CD4-positive, CD25-positive, alpha-beta regulatory T cell (primary cell): ENCODE measurements around the gene NAV3. TPM values are rescaled to one million over a fixed set of nuclear protein-coding genes. Genes with fewer than 3 reads are reported as not detected.

Source experiments
- ATAC-seq, 2 donors: fragments of 150-1000 bp; cut with Tn5 transposase; one replicate each; pipeline ENCODE4 v1.10.0; 2021; ENCODE audit warnings: low read depth in 2 of 2, moderate number of reproducible peaks in 2 of 2, moderate library complexity in 1 of 2
- DNase-seq, 3 donors: peaks; one replicate each; pipeline versions ENCODE4 v3.0.0 to v3.0.0-alpha.2; 2012 to 2022; ENCODE audit warnings: mixed read lengths in 1 of 3
- H3K27ac ChIP-seq: one replicate; pipeline ENCODE4 v1.7.0; 2013; ENCODE audit warnings: mild to moderate bottlenecking, low read length; ENCODE audit not compliant: insufficient read depth, poor library complexity, severe bottlenecking
- H3K27me3 ChIP-seq: one replicate; pipeline ENCODE4 v1.7.0; 2013; ENCODE audit warnings: low read length; ENCODE audit not compliant: control insufficient read depth, insufficient read depth
- H3K36me3 ChIP-seq: one replicate; pipeline ENCODE4 v1.7.0; 2013; ENCODE audit warnings: mild to moderate bottlenecking, low read length, moderate library complexity; ENCODE audit not compliant: control insufficient read depth, insufficient read depth
- H3K4me1 ChIP-seq: 2 replicates; pipeline ENCODE4 v1.7.0; 2013; ENCODE audit warnings: mild to moderate bottlenecking, low read length; ENCODE audit not compliant: insufficient read depth, control insufficient read depth, poor library complexity, severe bottlenecking
- H3K4me3 ChIP-seq: one replicate; pipeline ENCODE4 v1.7.0; 2013; ENCODE audit warnings: low read depth, mild to moderate bottlenecking, low read length, moderate library complexity
- H3K9me3 ChIP-seq, 2 experiments: 1 replicate in 1 of 2; 2 replicates in 1 of 2; pipeline ENCODE4 v1.7.0; 2013; ENCODE audit warnings: low read length in 2 of 2, mild to moderate bottlenecking in 1 of 2, moderate library complexity in 1 of 2; ENCODE audit not compliant: control insufficient read depth in 2 of 2
- H3K27ac Mint-ChIP-seq, 3 donors: one replicate each; pipeline ENCODE4 v1.8.0; 2020 to 2022; ENCODE audit warnings: mild to moderate bottlenecking in 3 of 3, mixed read lengths in 3 of 3, moderate library complexity in 2 of 3
- H3K27me3 Mint-ChIP-seq: one replicate; pipeline ENCODE4 v1.8.0; 2022; ENCODE audit warnings: mild to moderate bottlenecking, mixed read lengths
- H3K36me3 Mint-ChIP-seq: one replicate; pipeline ENCODE4 v1.8.0; 2020; ENCODE audit warnings: mixed read lengths
- H3K4me1 Mint-ChIP-seq, 4 donors: one replicate each; pipeline ENCODE4 v1.8.0; 2020 to 2022; ENCODE audit warnings: mixed read lengths in 4 of 4, mild to moderate bottlenecking in 1 of 4
- H3K4me3 Mint-ChIP-seq, 4 donors: one replicate each; pipeline ENCODE4 v1.8.0; 2020 to 2022; ENCODE audit warnings: mild to moderate bottlenecking in 4 of 4, mixed read lengths in 4 of 4, moderate library complexity in 3 of 4
- H3K9me3 Mint-ChIP-seq, 7 donors: one replicate each; pipeline ENCODE4 v1.8.0; 2020 to 2022; ENCODE audit warnings: mixed read lengths in 7 of 7, mild to moderate bottlenecking in 3 of 7, moderate library complexity in 2 of 7
- polyA plus RNA-seq, 4 donors: library from polyadenylated mRNA; unstranded; fragments of 300-500 nt; fragmentation: Illumina TruSeq; gene quantifications; one replicate each; pipeline ENCODE4 v1.2.3, GENCODE V29; 2021
- total RNA-seq: library from RNA; stranded (reverse); gene quantifications from one replicate; pipeline ENCODE4 v1.2.3, GENCODE V29; 2022

NAV3 gene
- total and polyA plus RNA-seq, 5 donors from 2014 or later, result not detected

DNA sequence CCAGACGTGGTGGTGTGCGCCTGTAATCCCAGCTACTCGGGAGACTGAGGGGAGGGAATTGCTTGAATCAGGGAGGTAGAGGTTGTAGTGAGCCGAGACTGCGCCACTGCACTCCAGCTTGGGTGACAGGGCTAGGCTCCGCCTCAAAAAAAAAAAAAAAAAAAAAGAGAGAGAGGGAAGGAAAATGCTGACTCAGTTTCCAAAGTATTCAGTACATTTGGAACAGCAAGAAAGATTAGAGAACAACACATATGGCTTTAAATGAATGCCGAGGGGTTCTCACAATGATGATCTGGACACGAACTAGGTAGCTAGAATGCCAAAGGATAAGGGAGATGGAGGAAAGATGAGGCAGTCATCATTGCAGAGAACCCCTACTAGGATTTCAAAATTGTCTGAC is 97.4 kb downstream of the NAV3 start:
- H3K36me3 Mint-ChIP-seq, result no peaks in the 10 kb centered on the region
- Histone ChIP-seq H3K27ac (no peak overlapping the region), H3K36me3 (no peaks in the 10 kb centered on the region), H3K4me1 (no peaks in the 10 kb centered on the region), H3K9me3 (no peaks in the 10 kb centered on the region), H3K4me3 (no peak overlapping the region), H3K27me3 (no peaks in the 10 kb centered on the region)
- H3K27ac Mint-ChIP-seq, result no peak overlapping the region
- H3K9me3 Mint-ChIP-seq, result peaks cover 0 to 3% (median 1%) of the 10 kb centered on the region in 7 donors
- no peak for ATAC-seq
- no peaks in the 10 kb centered on the region for H3K4me1 Mint-ChIP-seq
- no peak overlapping the region for H3K4me3 Mint-ChIP-seq
- DNase-seq, result no peak
- H3K27me3 Mint-ChIP-seq, result no peaks in the 10 kb centered on the region

DNA sequence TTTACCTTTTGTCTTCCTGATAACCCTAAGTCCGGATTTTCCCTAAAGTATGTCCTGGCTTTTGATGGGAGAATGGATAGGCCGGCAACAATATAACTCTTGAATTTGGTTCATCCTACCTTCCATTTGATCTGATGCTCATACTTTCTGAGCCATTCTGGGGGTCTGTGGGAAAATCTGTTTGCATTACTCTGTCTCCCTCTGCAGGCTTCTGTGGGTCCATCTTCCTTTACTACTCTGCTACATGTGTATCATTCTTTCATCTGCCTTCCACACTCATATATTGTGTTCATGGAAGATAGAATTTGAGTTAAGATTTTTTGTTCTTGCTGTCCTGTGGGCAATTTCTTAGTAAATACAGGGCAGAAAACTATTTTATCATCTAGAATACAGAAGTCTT is 101.5 kb downstream of the NAV3 start:
- Mint-ChIP-seq H3K4me1 (no peaks in the 10 kb centered on the region), H3K27me3 (no peaks in the 10 kb centered on the region), H3K36me3 (no peaks in the 10 kb centered on the region), H3K9me3 (peaks cover 0 to 5% (median 1%) of the 10 kb centered on the region in 7 donors), H3K27ac (no peak overlapping the region), H3K4me3 (no peak overlapping the region)
- DNase-seq, result no peak
- no peaks in the 10 kb centered on the region for H3K9me3 ChIP-seq
- H3K27ac ChIP-seq, result no peak overlapping the region
- H3K27me3 ChIP-seq, result no peaks in the 10 kb centered on the region
- ATAC-seq, result no peak
- H3K4me3 ChIP-seq, result no peak overlapping the region
- H3K36me3 ChIP-seq, result no peaks in the 10 kb centered on the region
- H3K4me1 ChIP-seq, result no peaks in the 10 kb centered on the region

DNA sequence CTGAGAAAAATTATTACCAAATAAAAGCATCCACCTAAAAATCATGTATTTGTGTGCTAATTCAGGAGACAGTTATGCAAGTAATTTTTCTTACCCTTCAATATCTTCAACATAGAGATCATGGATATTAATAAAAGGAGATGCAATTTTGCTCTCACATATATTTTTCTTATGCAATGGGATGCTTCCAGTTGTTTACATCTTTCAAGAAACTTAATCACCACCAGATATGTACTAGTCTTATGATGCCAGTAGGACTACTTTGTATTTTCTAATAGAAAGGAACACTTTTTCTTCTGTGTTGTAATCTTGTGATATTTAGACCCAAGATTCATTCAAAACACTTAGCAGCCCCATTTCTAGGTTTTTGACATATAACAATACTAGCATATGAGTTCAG is 107.6 kb downstream of the NAV3 start:
- no peak overlapping the region for H3K27ac Mint-ChIP-seq
- Histone ChIP-seq H3K9me3 (no peaks in the 10 kb centered on the region), H3K27ac (no peak overlapping the region), H3K4me1 (no peaks in the 10 kb centered on the region), H3K27me3 (no peaks in the 10 kb centered on the region), H3K4me3 (no peak overlapping the region), H3K36me3 (no peaks in the 10 kb centered on the region)
- H3K9me3 Mint-ChIP-seq, result peaks cover 0 to 4% (median 2%) of the 10 kb centered on the region in 7 donors
- DNase-seq (no peak), ATAC-seq (no peak)
- no peaks in the 10 kb centered on the region for H3K36me3 Mint-ChIP-seq
- H3K4me1 Mint-ChIP-seq, result no peaks in the 10 kb centered on the region
- H3K27me3 Mint-ChIP-seq, result no peaks in the 10 kb centered on the region
- no peak overlapping the region for H3K4me3 Mint-ChIP-seq

DNA sequence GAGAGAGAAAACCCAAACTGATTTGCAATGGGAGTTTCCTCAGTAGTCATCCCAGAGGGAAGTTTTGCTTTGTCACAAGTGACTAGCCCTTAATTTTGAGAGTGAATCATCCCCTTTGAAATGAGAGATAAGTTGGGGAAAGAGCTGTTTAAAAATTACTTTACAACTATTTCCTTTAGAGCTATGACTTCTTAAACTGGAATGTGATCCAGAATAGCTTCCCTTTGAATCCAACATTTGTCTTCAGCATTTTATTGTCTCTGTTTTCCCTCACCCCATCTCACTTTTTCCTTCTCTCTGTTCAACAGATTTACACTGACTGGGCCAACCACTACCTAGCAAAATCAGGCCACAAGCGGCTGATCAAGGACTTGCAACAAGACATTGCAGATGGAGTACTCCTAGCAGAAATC is 109.3 kb downstream of the NAV3 start:
- no peaks in the 10 kb centered on the region for H3K27me3 ChIP-seq
- ATAC-seq (no peak), DNase-seq (no peak)
- no peak overlapping the region for H3K4me3 ChIP-seq
- Mint-ChIP-seq H3K4me3 (no peak overlapping the region), H3K36me3 (no peaks in the 10 kb centered on the region), H3K9me3 (peaks cover 0 to 9% (median 2%) of the 10 kb centered on the region in 7 donors), H3K27me3 (no peaks in the 10 kb centered on the region), H3K27ac (no peak overlapping the region), H3K4me1 (no peaks in the 10 kb centered on the region)
- H3K9me3 ChIP-seq, result no peaks in the 10 kb centered on the region
- H3K4me1 ChIP-seq, result no peaks in the 10 kb centered on the region
- no peaks in the 10 kb centered on the region for H3K36me3 ChIP-seq
- no peak overlapping the region for H3K27ac ChIP-seq

DNA sequence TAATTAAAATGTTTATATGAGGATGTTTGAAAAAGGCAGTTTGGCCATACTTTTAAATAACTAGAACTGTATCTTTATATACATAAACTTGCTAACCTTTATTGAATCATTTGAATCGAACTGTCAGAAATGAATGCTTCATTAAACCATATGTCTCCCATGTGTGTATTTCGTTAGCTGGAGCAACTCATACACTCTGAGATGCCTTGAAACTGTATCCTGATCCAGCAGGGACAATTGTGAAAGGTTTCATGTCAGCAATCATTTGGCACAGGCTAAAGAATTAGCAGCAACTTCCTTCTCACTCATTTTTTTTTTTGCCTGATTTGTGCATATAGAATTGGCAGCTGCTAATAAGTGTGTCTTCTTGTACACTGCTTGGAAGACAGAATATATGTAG is 109.9 kb downstream of the NAV3 start:
- no peak for ATAC-seq
- Histone ChIP-seq H3K27me3 (no peaks in the 10 kb centered on the region), H3K4me3 (no peak overlapping the region), H3K36me3 (no peaks in the 10 kb centered on the region), H3K4me1 (no peaks in the 10 kb centered on the region), H3K9me3 (no peaks in the 10 kb centered on the region), H3K27ac (no peak overlapping the region)
- H3K27ac Mint-ChIP-seq, result peak overlapping the region in 1 of 3 donors; percentile 2
- peaks cover 0 to 9% (median 2%) of the 10 kb centered on the region in 7 donors for H3K9me3 Mint-ChIP-seq
- H3K4me1 Mint-ChIP-seq, result no peaks in the 10 kb centered on the region
- no peaks in the 10 kb centered on the region for H3K36me3 Mint-ChIP-seq
- H3K4me3 Mint-ChIP-seq, result no peak overlapping the region
- H3K27me3 Mint-ChIP-seq, result no peaks in the 10 kb centered on the region
- no peak for DNase-seq

DNA sequence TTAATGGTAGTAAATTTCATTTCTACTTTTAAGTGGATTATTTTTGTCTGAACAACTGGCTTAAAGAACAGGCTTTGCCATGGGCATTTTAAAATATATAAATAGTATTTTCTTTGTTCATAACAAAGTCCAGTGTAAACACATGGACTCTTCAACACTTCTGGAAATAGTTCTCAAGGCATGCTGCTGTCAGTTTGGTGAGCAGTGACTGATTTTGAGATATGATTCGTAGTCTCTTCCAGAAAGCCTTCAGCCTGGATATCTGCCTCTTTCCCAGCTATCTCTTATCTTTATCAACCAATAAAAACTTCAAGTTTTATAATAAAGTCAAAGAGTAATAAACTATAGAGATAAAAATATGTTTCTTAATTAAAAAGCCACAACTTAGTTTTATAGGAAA is 110.7 kb downstream of the NAV3 start:
- H3K4me3 ChIP-seq, result no peak overlapping the region
- H3K9me3 Mint-ChIP-seq, result peaks cover 0 to 9% (median 2%) of the 10 kb centered on the region in 7 donors
- H3K36me3 ChIP-seq, result no peaks in the 10 kb centered on the region
- H3K4me3 Mint-ChIP-seq, result no peak overlapping the region
- no peak overlapping the region for H3K27ac Mint-ChIP-seq
- no peaks in the 10 kb centered on the region for H3K36me3 Mint-ChIP-seq
- no peaks in the 10 kb centered on the region for H3K27me3 ChIP-seq
- DNase-seq (no peak), ATAC-seq (no peak)
- no peak overlapping the region for H3K27ac ChIP-seq
- no peaks in the 10 kb centered on the region for H3K4me1 Mint-ChIP-seq
- no peaks in the 10 kb centered on the region for H3K9me3 ChIP-seq
- no peaks in the 10 kb centered on the region for H3K4me1 ChIP-seq
- H3K27me3 Mint-ChIP-seq, result no peaks in the 10 kb centered on the region

DNA sequence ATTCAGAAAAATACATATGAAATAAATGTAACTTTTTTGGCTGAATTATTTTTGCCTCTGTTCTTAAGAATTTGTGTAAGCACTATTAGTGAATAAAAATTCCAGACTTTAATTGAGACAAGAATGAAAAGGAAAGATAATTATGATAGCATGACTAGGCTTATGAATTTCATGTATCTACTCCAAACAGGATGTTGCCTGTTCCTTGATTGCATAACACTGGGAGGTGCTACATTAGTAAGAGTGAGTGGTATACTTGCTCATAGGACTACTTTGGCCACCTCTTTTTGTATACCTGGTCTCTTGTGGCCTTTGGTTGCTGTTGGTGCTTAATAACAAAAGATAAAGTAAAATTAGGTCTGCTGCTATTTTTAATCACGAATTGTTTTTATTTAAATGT is 112.8 kb downstream of the NAV3 start:
- peaks cover 0 to 9% (median 2%) of the 10 kb centered on the region in 7 donors for H3K9me3 Mint-ChIP-seq
- no peaks in the 10 kb centered on the region for H3K27me3 ChIP-seq
- no peak overlapping the region for H3K4me3 ChIP-seq
- no peak overlapping the region for H3K27ac Mint-ChIP-seq
- H3K36me3 ChIP-seq, result no peaks in the 10 kb centered on the region
- H3K27ac ChIP-seq, result no peak overlapping the region
- H3K4me1 Mint-ChIP-seq, result no peaks in the 10 kb centered on the region
- no peaks in the 10 kb centered on the region for H3K36me3 Mint-ChIP-seq
- no peak for DNase-seq
- no peaks in the 10 kb centered on the region for H3K4me1 ChIP-seq
- H3K27me3 Mint-ChIP-seq, result no peaks in the 10 kb centered on the region
- ATAC-seq, result no peak
- no peak overlapping the region for H3K4me3 Mint-ChIP-seq
- H3K9me3 ChIP-seq, result no peaks in the 10 kb centered on the region

DNA sequence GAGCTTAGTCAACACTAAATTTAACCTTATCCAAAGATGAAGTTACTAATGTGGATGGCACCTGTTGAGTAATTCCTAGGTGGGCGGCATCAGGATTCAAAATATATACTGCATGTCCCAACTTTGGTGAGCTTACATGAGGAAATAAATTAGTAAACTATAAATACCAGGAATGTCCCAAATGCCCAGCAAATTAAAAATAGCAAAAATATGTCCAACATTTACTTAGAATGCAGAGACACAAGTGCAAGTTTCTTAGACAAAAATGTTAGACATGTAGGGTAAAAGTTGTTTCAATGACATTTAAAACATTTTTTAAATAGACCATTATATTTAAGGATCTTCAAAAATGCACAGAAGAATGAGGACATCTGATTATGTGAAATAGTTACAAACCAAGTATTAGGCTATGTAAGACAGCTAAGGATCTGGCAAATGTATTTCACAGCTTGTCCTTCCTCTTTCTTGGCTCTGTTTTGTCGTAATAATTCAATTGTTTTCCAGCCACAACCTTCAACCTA is 115.9 kb downstream of the NAV3 start:
- ATAC-seq (no peak), DNase-seq (no peak)
- Histone ChIP-seq H3K27me3 (no peaks in the 10 kb centered on the region), H3K9me3 (no peaks in the 10 kb centered on the region), H3K27ac (no peak overlapping the region), H3K36me3 (no peaks in the 10 kb centered on the region), H3K4me1 (no peaks in the 10 kb centered on the region), H3K4me3 (no peak overlapping the region)
- Mint-ChIP-seq H3K4me1 (no peaks in the 10 kb centered on the region), H3K27ac (no peak overlapping the region), H3K4me3 (no peak overlapping the region), H3K9me3 (peaks cover 0 to 9% (median 5%) of the 10 kb centered on the region in 7 donors), H3K27me3 (no peaks in the 10 kb centered on the region), H3K36me3 (no peaks in the 10 kb centered on the region)
